Measurements from ENCODE around the gene FAM186B. TPM values are rescaled to one million over a fixed set of nuclear protein-coding genes. Genes with fewer than 3 reads are reported as not detected.
A peak's percentile ranks its signal among the peaks of the same experiment; 100 is the strongest.

Gene FAM186B
- total RNA-seq, 1 experiment from 2014 or later: 0.39 TPM

DNA sequence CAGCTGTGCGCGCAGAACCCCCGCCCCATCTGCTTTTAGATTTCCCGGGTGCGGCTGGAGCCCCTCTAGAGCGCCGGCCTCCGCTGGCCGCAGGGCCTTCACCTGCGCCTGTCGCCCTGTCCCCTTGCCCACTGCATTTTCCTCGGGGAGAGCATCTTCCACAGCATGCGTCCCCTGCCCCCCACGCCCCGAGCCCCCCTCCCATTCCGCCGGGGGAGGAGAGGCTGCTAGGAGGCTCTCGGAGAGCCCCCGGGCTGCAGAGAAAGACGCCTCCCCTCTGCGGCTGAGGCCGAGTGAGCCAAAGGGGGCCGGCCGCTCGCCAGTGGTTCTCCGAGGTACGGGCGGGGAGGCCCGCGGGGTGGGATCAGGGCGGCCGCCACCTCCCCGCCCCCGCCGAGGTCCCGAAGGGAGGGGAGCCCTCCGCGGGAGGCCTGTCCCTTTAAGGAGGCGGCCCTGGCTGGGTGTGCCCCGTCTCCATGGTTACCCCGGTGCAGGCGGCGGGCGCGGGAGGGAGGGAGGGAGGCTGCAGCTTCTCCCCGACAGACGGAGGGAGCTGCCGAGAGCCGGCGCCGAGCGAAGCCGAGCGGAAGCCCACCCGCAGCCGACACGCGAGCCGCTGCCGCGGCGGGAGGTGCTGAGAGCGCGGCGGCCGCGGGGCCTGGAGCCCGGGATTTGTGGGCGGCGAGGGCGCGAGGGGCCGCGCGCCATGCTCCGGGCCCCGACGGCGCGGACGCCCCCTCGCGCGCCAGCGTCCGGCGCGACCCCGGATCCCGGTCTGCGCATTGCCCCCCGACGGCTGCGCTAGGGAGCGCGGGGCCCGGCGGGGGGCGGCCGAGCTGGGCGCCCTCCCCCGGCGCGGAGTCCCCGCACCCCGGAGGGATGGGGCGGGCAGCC is 66.7 kb downstream of the FAM186B start, which contains the start of gene KCNH3:
Gene KCNH3, plus strand, starts transcription at position 521 of the 894 bp plus-strand sequence. CDS start 387 bp downstream, outside the sequence.
- Mint-ChIP-seq H3K36me3 (no peaks in the 10 kb centered on the region), H3K4me1 (peaks cover 31% of the 10 kb centered on the region), H3K4me3 (peak within 1 kb of the TSS; percentile 71), H3K27me3 (ENCODE audit: low read depth) (peaks cover 92% of the 10 kb centered on the region), H3K9me3 (no peaks in the 10 kb centered on the region), H3K27ac (no peak within 1 kb of the TSS)
- ATAC-seq (peak; percentile 25), DNase-seq (ENCODE audit: low spot score) (peak; percentile 75)
- ChIA-PET POLR2A (interaction anchor here (1.1 kb wide), 1 partner anchor 246 kb away, joined by 3 read pairs; no protein-coding TSS in a partner anchor), CTCF (interaction anchor here (1.0 to 4.7 kb wide), 13 partner anchors 10 to 550 kb away, joined by 3 to 26 read pairs (median 6); partner anchors contain the start of genes PRPF40B and SPATS2)
- TF ChIP-seq RELA (CRISPR knock-in tag; IDR thresholded peaks at IDR 0.05; ENCODE audit: borderline replicate concordance): no peak
- TF ChIP-seq ZNF423 (CRISPR knock-in tag; IDR thresholded peaks at IDR 0.05): 0 out of 2 replicates have a peak, but pooled peaks have one; percentile 16

DNA sequence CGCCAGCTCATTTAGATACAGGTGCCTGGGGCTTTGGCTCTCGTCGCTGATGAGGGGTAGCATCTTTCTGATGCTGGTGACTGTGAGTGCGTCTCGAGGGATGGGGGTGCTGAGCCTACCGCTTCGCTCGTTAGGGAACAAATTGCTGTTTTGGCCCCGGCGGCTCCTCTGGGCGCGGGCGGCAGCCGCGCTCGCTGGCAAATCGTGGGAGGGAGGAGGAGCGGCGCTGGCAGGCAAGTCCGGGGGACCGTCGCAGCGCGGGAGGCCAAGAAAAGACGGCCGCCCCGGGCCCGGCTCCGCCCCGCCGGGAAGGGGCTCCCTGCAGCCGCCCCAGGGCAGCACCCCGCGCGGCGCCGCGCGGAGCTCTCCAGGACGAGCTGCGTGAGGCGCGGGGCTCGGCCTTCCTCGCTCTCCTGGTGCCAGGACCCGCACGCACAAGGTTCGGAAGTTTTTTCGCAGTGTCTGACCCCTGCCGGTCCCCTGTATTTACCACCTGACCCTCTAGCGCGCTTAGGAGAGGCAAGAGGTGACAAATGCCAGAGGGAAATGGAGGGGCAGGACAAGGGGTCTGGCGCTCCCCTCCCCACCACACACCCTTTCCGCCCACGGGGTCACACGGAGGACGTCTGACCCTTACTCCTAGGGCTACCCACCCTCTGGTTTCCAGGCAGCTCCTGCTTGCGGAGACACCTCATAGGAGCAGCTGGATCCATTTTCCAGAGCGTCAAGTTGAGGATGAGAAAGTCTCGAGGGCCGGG is 67.5 kb downstream of the FAM186B start:
- Mint-ChIP-seq H3K27ac (no peak overlapping the region), H3K9me3 (no peaks in the 10 kb centered on the region), H3K4me3 (peak overlapping the region; percentile 74), H3K27me3 (ENCODE audit: low read depth) (peaks cover 83% of the 10 kb centered on the region), H3K36me3 (no peaks in the 10 kb centered on the region), H3K4me1 (peaks cover 25% of the 10 kb centered on the region)
- DNase-seq (ENCODE audit: low spot score): no peak
- TF ChIP-seq, protein P1, sequence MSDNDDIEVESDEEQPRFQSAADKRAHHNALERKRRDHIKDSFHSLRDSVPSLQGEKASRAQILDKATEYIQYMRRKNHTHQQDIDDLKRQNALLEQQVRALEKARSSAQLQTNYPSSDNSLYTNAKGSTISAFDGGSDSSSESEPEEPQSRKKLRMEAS (CRISPR knock-in tag; IDR thresholded peaks at IDR 0.05): no peak
- TF ChIP-seq, protein P2, sequence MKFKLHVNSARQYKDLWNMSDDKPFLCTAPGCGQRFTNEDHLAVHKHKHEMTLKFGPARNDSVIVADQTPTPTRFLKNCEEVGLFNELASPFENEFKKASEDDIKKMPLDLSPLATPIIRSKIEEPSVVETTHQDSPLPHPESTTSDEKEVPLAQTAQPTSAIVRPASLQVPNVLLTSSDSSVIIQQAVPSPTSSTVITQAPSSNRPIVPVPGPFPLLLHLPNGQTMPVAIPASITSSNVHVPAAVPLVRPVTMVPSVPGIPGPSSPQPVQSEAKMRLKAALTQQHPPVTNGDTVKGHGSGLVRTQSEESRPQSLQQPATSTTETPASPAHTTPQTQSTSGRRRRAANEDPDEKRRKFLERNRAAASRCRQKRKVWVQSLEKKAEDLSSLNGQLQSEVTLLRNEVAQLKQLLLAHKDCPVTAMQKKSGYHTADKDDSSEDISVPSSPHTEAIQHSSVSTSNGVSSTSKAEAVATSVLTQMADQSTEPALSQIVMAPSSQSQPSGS (CRISPR knock-in tag; IDR thresholded peaks at IDR 0.05; ENCODE audit: borderline replicate concordance, low read depth): no peak
- 0 out of 2 replicates have a peak, but pooled peaks have one; percentile 34 for TF ChIP-seq GTF2I (CRISPR knock-in tag; conservative IDR thresholded peaks at IDR 0.05)
- no peak for TF ChIP-seq JAZF1 (CRISPR knock-in tag; IDR thresholded peaks at IDR 0.05)
- TF ChIP-seq FOXP1 (CRISPR knock-in tag; IDR thresholded peaks at IDR 0.05; ENCODE audit: borderline replicate concordance): peak; percentile 50; the same call in 1 of the 2 replicates
- TF ChIP-seq, protein P3, sequence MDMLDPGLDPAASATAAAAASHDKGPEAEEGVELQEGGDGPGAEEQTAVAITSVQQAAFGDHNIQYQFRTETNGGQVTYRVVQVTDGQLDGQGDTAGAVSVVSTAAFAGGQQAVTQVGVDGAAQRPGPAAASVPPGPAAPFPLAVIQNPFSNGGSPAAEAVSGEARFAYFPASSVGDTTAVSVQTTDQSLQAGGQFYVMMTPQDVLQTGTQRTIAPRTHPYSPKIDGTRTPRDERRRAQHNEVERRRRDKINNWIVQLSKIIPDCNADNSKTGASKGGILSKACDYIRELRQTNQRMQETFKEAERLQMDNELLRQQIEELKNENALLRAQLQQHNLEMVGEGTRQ (CRISPR knock-in tag; IDR thresholded peaks at IDR 0.05): 0 out of 2 replicates have a peak, but pooled peaks have one; percentile 10
- CTCF ChIA-PET: interaction anchor here (0.6 to 4.7 kb wide), 16 partner anchors 10 to 243 kb away, joined by 3 to 26 read pairs (median 6); partner anchors contain the start of genes PRPF40B, PRPH and SPATS2
- ATAC-seq: peak; percentile 39
- POLR2A ChIA-PET: interaction anchor here (0.6 kb wide), 1 partner anchor 214 kb away, joined by 3 read pairs; no protein-coding TSS in a partner anchor

Other genes starting within 250 kb of the FAM186B start
- gene SPATS2, start 238.2 kb downstream of the FAM186B start, total RNA-seq (2021): 25.9 to 26.9 TPM (median 26.5 TPM) in 3 replicates
- 0.27 to 0.44 TPM (median 0.44 TPM) in 3 replicates for gene KCNH3, start 66.6 kb downstream of the FAM186B start, total RNA-seq (2021)
- 94.8 to 105 TPM (median 96.5 TPM) in 3 replicates for gene MCRS1, start 37.5 kb downstream of the FAM186B start, total RNA-seq (2021)
- gene PRPF40B, start 17.9 kb upstream of the FAM186B start, total RNA-seq (2021): 38.0 to 46.0 TPM (median 40.5 TPM) in 3 replicates
- 15.2 to 19.3 TPM (median 15.6 TPM) in 3 replicates for gene FMNL3, start 101.8 kb upstream of the FAM186B start, total RNA-seq (2021)
- gene TMBIM6, start 135.9 kb upstream of the FAM186B start, total RNA-seq (2021): 402 to 417 TPM (median 412 TPM) in 3 replicates
- gene NCKAP5L, start 222.8 kb upstream of the FAM186B start, total RNA-seq (2021): 22.1 to 27.8 TPM (median 22.4 TPM) in 3 replicates
- 1.6 to 3.2 TPM (median 2.4 TPM) in 3 replicates for gene BCDIN3D, start 237.5 kb upstream of the FAM186B start, total RNA-seq (2021)

Measured in WTC11 (cell line).